GM21367 (cell line): ENCODE data around the gene VWA8.
"Not testable (repeated sequence)": the region's sequence is repeated elsewhere in the genome, so short reads cannot be mapped to it uniquely, and the experiment has no call there.

Experiments
- ATAC-seq: cut with Tn5 transposase; IDR thresholded peaks from one replicate; pipeline ENCODE4 v1.9.1; 2021; ENCODE audit not compliant: unreplicated experiment

VWA8 gene

DNA sequence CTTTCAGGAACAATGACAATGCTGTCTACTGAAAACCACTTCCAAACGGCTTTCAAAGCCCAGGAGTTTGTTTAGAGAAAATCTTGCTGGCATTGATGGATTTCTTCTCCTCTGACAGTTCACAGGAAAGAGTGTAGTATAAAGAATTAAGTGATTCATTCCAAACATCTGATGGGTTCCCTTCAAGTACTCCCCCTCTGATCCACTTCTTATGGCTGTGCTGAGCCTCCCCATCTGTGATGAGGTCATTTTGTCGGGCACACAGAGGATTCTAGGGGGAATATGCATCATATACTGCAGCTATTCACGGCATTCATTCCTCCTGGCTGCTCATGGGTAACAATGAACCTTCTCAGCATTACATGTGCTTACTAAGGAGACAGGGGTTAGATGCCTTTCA lies 395.7 kb downstream of the VWA8 start:
- no peak for ATAC-seq

DNA sequence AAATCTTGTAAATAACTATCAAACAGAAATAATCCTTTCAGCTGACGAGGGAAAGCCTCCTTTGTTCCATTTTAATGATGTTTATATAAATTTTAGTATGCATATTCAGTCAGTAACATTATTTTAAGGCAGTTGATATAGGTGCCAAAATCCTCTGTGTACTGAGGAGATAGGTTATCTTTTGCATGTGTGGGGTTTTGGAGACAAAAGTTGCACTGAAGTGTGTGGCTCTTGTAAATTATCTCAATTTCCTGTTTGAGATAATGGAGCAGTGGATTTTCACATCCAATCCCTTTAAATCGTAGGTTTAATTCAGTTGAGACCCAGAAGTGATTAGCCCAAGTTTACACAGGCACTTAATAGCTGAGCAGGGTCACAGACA lies 396.9 kb downstream of the VWA8 start:
- ATAC-seq: no peak

DNA sequence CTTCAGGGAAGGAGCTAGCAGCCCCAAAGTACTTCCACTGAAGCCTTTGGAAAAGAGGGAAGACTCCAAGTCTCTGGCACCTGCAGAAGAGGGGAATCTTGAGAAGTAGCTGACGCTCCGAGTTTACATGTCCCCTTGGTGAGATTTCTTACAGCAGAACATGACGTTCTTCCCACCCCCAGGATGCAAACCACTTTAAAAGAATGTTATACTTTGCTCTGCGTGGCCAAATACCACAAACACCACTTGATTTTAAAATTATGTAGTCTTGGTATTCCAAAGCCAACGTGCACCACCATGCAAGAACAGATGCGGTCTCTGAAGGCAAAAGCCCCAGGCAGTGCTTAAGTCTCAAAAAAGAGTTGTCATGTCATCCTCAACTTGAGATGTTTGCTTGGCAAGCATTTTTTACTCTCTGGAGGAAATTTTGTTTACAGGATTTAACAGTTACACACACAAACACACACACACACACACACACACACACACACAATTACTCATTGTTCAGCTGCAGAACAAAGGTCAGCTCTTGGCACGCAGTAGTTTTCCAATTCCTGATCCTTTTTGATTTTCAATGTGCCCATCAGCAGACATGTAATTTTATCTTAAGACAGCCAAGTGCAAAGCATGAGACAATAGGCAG lies 397.4 kb downstream of the VWA8 start:
- no peak for ATAC-seq

DNA sequence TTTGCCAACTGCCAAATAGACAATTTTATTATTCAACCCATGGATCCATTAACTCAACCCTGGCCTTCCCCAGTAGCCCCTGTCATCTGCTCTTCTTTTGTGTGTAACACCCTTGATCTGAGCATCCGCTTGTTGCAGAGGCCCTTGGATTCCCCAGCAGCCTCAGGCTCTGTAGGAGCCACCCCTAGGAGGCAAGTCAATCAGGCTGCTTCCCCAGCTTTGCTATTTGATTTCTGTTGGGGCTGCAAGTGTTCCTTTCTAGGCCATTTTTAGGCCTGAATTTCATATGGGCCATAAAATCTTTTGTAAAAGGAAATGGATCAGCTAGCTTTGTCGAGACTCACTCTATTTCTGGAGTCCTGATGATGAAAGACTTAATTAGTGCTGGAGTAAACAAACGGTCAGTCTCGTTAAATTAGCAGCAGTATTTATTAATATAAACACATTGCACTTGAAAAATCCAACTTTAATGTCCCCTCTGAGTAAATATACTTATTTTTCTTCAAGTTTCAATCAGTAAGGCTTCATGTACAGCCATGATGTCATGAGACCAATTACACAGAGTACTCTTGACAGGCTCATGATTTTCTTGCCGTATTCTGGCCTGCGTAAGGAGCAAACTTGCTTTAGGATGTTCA lies 398.2 kb downstream of the VWA8 start:
- ATAC-seq: no peak

DNA sequence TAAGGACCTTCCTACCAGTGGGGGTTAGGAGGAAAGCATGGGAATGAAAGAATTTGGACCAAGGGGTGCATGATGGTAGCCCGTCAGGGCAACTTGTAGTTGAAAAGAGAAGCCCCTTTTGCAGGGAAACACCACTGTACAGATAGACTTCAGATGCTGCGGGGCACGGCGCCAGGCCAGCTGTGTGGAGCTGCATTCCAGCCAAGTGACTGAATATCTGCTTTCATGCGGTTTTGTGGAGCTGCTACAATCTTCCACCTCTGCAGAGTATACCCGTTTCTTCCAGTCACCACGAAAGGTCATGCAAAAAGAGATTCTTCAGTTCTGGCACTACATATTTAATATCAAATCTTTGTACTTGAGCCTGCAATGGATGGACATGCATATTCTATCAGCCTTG lies 398.8 kb downstream of the VWA8 start:
- no peak for ATAC-seq

DNA sequence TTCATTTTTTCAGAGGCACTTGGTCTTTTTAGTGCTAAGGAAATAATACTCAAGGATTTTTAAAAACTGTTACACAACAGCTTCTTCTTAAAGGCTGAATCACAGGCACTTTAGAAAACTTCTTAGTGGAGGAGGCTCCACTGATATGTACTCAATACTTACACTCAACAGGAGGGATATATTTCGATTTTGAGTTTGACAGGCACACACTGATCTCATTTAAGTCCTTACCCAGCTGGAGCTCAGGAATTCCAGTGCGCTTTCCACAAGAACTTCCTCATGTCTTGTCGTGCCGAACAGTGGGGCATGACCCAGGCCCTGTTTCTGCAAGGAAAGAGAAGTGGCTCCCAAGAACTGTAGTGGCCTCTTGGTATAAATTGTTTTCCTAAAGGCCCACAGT lies 399.7 kb downstream of the VWA8 start:
- no peak for ATAC-seq

DNA sequence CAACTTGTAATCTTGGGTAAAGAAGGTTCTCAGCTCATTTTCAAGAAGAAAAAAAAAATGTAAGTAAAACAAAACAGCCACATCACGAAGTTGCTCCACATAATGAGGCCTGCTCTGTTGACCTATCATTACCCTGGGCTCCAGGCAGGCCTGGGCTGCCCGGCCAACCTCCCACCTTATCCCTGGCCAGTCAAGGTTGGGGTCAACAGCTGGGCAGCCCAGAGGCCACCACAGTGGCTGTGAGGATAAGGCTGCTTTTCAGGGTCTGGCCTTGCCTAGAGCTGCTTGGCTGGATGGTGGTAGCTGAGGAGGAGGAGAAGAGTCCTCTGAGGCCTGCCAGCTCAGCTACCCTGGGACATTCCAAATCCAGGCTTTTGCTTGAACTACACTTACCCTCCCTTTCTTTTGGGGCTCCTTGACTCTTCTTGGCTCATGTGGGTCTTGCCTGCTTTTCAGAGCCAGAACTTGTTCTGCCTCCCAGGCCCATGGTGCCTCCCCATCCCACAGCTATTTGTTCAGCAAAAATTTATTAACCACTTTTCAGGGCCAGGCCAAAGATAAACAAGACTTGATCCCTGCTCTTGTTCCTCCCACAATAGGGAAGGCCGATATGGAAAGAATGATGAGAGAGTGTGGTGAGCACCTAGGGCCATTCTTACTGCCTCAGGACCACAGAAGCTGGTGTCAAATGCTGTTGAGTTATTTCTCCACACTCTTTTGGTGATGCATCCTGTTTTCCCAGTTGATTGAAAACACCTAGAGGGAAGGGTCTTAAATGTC lies 401.9 kb downstream of the VWA8 start:
- ATAC-seq: no peak

DNA sequence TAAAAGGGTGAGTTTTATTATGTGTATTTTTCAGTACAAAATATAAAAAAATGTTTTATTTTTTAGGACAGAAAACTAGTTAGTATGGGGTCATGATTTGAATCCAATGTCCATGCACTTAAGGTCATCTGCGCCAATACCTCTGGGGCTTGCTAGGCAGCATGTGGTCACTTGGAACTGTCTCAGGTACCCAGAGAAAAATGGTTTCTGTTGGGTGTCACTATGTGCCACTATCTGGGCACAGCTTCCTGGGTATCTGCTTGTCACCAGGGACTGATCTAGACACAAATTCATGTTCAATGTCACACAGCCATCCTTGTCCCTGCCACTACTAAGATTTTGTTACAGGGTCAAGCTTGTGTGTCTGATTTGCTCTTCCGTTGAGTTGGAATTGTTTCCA lies 403.2 kb downstream of the VWA8 start:
- no peak for ATAC-seq

DNA sequence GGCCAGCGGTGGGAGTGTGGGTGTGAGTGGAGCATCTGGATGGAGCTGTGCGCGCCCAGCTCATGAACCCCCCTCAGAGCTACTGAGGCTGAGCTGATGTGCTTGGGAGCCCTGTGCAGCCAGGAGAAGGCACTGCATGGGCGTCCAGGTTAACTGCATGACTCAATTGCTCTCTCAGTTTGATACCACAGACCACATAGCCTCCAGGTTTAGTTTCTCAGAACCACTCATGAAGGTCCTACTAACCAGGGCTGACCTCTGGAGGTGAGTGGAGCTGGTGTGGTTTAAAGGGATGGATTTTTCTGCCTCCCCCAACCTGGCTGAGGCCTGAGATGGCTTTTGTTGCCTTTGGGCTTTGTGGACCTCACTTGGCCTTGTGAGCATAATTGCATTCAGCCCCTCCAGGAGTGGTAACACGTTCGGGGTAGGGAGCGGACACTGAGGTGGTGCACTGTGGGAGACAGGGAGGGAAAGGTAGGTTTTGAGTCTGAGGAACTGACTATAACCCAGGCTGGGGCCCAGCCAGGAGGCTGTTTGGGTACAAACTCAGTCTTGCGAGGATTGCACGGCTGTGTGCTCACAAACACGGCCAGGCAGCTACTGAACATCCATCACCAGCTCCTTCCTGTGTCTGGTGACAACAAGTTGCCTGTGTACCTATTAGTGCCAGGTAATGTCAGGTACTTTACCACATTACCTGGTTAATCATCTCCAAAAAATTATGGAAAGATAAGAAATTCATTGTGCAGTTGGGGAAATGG lies 406.1 kb downstream of the VWA8 start:
- peak; percentile 88 for ATAC-seq

DNA sequence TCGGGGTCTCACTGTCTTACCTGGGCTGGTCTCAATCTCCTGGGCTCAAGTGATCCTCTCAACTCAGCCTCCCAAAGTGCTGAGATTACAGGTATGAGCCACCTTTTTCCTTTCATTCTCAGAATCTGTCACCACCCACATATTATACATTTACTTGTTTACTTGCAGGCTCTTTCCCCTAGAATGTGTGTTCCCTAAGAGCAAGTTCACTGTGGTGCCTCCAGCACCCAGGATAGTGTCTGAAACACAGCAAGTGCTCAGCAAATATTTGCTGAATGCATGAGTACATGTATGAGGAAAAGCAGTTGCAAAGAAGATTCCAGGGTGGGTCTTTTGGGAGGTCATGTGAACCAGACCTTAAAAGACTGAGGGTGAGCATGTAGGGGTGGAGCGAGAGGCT lies 406.7 kb downstream of the VWA8 start:
- peak; percentile 8 for ATAC-seq

DNA sequence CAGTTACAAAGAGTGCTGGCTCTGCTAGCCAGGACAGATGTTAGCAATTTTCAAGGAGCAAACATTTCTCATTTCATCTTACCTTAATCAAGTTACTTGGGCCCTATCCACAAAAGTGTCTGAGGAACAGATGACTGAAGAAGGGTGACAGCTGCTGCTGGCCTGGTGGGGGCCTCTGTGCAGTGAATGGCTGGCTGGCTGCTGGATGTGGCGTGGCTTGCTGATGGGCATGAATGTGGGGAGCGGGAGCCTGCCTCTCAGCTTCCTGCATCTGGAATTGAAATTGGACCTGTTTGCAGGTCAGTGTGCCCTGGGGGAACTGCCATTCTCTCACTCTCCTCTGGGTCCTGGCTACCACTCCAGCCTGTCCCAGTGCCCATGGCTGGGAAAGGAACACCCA lies 408.9 kb downstream of the VWA8 start:
- no peak for ATAC-seq

DNA sequence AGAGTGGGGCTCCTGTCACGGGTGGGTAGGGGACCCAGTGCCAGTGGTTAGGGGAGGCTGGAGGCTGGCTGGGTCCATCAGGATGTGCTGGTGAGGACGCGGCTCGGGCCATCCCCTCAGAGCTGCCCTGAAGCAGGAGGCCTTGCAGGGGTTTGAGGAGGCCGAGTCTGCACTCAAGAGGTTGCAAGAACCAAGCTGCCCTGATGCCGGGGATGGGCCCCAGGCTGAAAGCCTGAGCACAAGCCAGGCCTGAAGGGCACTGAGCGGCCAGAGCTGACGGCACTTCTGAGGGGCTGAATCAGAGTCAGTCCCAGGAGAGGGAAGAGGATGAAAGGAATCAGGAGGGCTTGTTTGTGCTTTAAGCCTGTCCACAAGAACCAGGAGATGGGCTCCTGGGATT lies 410.6 kb downstream of the VWA8 start:
- ATAC-seq: no peak

DNA sequence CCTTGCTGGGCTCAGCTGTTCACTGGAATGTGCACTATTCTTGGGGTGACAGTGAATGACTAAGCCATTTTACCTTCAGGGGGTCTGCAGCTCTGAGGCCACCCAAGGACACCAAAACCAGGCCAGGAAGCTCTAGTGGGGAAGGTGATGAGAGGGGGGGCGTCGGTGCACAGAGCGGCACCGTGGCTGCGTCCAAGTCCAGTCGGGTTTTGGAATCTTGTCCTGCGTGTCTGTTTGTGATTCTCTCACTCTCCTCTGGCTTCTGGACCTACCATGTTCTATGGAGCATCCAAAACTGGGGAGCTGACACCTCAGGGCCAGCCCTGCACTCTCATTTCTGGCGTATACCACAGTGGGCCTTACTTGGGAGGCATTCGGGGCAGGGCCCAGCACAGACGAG lies 411.4 kb downstream of the VWA8 start:
- no peak for ATAC-seq

DNA sequence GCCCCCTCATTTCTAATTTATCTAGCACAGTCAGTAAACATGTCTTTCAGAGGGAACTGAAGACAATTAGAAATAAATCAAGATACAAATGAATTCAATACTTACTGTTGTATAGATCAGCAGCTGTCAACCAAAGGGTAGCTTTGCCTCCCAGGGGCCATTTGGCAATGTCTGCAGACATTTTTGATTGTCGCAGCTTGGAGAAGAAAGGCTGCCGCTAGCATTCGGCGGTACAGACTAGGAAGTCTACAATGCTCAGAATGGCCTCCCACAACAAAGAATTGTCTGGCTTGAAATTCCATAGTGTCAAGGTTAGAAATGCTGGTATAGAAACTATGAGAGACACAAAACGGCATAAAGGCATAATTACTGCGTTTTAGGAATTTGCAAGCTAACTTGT lies 412.0 kb downstream of the VWA8 start:
- no peak for ATAC-seq

DNA sequence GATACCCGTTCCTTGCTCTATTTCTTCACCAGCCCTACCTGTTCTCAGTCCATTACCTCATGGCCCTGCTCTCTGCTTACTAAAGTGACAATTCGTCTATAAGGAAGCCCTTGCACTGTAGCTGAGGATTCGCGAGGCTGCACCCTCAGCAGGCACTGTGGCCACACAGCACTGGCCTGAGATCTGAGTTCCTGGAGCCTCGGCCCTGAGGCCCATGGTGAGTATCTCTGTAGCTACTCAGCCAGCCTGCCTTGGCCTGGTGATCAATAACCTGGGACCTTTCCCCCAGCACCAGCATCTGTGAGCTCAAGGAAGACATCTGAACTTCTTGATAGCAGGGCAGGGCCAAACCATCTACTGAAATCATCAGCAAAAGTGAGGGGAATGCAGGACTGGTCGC lies 412.9 kb downstream of the VWA8 start:
- no peak for ATAC-seq

DNA sequence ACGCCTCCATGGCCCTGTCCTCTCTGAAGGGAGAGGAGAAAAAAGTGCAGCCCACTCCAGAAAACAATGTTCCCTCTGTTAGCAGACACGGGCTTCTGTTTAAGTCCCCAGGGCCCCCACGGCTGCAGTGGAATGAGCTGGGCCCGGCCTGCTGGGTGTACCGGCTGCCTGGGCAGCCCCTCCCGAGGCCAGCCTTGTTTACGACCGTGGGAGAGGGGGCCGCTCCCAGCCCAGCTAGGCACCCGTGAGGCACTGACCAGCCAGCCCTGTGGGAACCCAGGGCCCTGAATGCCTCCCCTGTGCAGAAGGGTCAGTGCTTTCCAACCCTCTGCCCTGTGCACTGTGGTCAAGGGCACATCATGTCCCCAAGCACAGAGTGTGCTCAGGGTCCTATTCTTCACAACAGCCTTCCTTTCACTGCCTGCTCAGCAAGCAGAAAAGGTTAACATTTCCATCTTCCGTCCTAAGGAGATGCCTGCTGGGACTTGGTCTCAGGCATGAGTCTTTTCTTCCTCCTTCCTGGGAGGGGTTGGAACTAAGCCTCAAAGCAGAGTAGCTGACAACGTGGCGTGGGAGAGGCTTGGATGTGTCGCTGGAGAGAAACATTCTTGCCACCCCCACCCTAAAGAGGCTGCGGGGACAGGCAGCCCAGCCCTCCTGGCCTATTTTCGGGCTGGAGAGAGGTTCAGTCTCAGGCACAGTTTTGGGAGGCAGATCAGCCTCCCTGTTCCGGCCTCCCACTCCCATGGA lies 413.5 kb downstream of the VWA8 start:
- ATAC-seq: no peak

DNA sequence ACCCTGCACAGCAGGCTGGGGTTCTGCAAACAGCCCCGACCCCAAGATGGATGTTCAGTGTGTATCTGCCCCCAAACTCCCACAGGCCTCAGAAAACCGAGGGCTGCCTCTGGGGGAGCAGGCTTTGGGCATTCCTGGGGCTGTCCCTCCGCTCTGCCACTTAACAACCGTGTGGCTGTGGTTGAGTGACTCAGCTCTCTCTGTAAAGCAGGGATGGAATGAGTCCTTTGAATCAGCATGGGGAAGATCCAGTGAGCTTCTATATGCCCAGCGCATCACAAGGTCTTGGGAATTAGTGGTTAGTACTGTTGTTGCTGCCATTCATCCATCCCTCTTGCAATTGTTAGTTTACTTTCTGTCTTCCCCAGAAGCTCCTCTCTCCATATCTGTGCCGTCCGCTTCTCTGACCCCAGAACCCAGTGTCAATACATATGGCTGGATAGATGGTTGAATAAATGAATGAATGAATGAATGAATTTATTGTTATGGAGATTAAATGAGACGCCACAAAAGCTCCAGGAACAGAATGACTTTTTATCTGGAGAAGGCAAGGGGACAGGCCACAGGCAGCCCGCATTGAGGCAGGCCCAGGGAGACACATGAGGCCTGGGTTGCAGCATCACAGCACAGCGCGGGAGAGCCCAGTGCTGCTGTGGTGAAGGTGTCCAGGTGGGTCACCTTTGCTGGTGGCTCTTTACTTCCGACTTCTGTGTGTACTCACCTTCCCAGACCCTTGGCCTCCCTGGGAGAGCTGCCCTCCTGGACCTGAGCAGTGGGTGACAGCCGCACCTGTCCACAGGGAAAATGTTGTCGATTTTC lies 414.3 kb downstream of the VWA8 start:
- ATAC-seq: no peak

DNA sequence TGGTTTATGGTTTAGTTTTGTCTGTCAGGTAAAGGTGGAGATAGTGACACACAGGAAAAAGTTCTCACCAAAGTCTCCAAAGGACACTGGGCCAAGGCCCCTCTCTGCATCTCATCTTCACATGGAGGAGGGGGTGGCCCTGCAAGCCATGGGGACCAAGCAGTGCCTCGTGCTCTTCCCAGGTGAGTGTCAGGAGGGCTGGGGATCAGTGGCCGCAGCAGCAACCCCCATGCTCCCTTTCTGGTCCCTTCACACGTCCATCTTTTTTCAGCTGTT lies 415.5 kb downstream of the VWA8 start:
- no peak for ATAC-seq

DNA sequence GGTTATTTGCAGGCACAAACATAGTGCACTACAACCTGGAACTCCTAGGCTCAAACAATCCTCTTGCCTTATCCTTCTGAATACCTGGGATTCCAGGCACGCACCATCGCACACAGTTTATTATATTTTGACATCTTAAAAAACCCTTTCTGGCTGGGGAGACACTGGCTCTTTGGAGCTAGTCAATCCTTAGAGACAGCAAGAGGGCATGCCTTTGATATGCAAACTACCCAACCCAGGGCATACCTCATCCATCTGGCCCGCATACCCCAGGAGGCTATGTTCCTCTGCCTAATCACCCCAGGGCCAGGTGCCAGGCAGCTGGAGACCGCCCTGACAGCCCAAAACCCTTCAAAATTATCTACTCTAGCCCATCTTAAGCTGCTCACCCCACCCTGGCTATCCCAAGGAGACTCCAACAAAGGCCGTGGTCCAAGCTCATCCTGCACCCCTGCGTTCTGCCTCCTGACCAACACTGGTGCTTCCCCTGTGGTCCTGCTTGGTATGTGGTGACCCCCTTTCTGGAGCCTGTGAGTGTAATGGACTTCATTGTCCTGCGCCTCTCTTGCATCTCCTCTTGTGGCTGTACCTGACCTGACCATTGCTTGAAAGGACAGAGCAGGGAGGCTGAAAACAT lies 417.1 kb downstream of the VWA8 start:
- ATAC-seq: no peak

DNA sequence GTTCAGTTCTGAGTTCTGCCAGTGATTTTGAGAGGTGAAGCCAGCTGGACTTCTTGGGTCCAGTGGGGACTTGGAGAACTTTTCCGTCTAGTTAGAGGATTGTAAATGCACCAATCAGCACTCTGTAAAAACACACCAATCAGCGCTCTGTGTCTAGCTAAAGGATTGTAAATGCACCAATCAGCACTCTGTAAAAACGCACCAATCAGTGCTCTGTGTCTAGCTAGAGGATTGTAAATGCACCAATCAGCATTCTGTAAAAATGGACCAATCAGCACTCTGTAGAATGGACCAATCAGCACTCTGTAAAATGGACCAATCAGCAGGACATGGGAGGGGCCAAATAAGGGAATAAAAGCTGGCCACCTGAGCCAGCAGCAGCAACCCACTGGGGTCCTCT lies 418.1 kb downstream of the VWA8 start:
- ATAC-seq: not testable (repeated sequence)
